Measurements from ENCODE around the gene CNNM1. TPM values are rescaled to one million over a fixed set of nuclear protein-coding genes. Genes with fewer than 3 reads are reported as not detected.

Gene CNNM1
- total RNA-seq, 2 donors from 2014 or later: 1.3 to 1.6 TPM

GRCh38 chr10:99429517-99430095 is 100.5 kb downstream of the CNNM1 start:
- 9 to 14% methylated on average over 6 of the region's 6 CpGs for WGBS, 2 donors
- Histone ChIP-seq H3K27me3 (no peaks in the 10 kb centered on the region), H3K9me3 (no peaks in the 10 kb centered on the region), H3K27ac (peak overlapping the region; percentile 79 to 98 (median 94)), H3K4me3 (peak overlapping the region; percentile 34 to 95), H3K4me1 (peaks cover 72% of the 10 kb centered on the region), H3K36me3 (replicated peaks in 1 of 2; ENCODE audit: insufficient read depth in 1 of 2, low read depth in 2 of 2) (no peaks in the 10 kb centered on the region)
- intact Hi-C loops (cut with DNase I): no loop called here
- ATAC-seq (no peak), DNase-seq (no peak)
- TF ChIP-seq CTCF (IDR thresholded peaks at IDR 0.05): no peak

GRCh38 chr10:99430116-99430450 is 100.9 kb downstream of the CNNM1 start:
- no peak for TF ChIP-seq CTCF (IDR thresholded peaks at IDR 0.05)
- TF ChIP-seq POLR2A (IDR thresholded peaks at IDR 0.05): no peak
- no peaks in the 10 kb centered on the region for H3K9me3 ChIP-seq
- H3K4me3 ChIP-seq: peak overlapping the region; percentile 34 to 95
- no peak for DNase-seq
- no peak for ATAC-seq
- no peaks in the 10 kb centered on the region for H3K36me3 ChIP-seq (replicated peaks in 1 of 2; ENCODE audit: insufficient read depth in 1 of 2, low read depth in 2 of 2)
- WGBS, 2 donors: 3 to 5% methylated on average over 7 to 14 of the region's 14 CpGs
- H3K27ac ChIP-seq: peak overlapping the region; percentile 79 to 98 (median 94)
- no peaks in the 10 kb centered on the region for H3K27me3 ChIP-seq
- H3K4me1 ChIP-seq: peaks cover 74% of the 10 kb centered on the region
- intact Hi-C loops (cut with DNase I): no loop called here

GRCh38 chr10:99430451-99431189 is 101.5 kb downstream of the CNNM1 start, which contains the start of gene GOT1:
Gene GOT1 (minus strand): TSS chr10:99430624. CDS start chr10:99430565, 59 bp downstream.
- WGBS, 2 donors: 0% methylated on average over 4 to 59 of the region's 59 CpGs
- intact Hi-C loops (cut with DNase I): no loop called here

GRCh38 chr10:99431190-99431760 is 102.1 kb downstream of the CNNM1 start:
- peak; percentile 67 to 84 (median 74) for DNase-seq
- intact Hi-C loops (cut with DNase I): no loop called here

More at GRCh38 chr10:99430451-99431189, 101.5 kb downstream of the CNNM1 start, which contains the start of gene GOT1:
- no peak for TF ChIP-seq CTCF (IDR thresholded peaks at IDR 0.05)
- TF ChIP-seq POLR2A (IDR thresholded peaks at IDR 0.05): peak; percentile 66 to 95 (median 88)
- H3K9me3 ChIP-seq: no peaks in the 10 kb centered on the region
- H3K36me3 ChIP-seq (replicated peaks in 1 of 2; ENCODE audit: insufficient read depth in 1 of 2, low read depth in 2 of 2): no peaks in the 10 kb centered on the region
- H3K4me3 ChIP-seq: peak within 1 kb of the TSS; percentile 37 to 95
- peak within 1 kb of the TSS; percentile 92 to 98 (median 94) for H3K27ac ChIP-seq
- H3K27me3 ChIP-seq: no peaks in the 10 kb centered on the region
- peaks cover 70% of the 10 kb centered on the region for H3K4me1 ChIP-seq
- ATAC-seq: peak; percentile 97
- DNase-seq: peak; percentile 97 to 99 (median 98)

More at GRCh38 chr10:99431190-99431760, 102.1 kb downstream of the CNNM1 start:
- H3K27ac ChIP-seq: peak overlapping the region; percentile 92 to 98 (median 94)
- TF ChIP-seq CTCF (IDR thresholded peaks at IDR 0.05) (no peak), POLR2A (IDR thresholded peaks at IDR 0.05) (peak in 1 of 3 donors; percentile 12)
- H3K36me3 ChIP-seq (replicated peaks in 1 of 2; ENCODE audit: insufficient read depth in 1 of 2, low read depth in 2 of 2): no peaks in the 10 kb centered on the region
- no peaks in the 10 kb centered on the region for H3K9me3 ChIP-seq
- H3K27me3 ChIP-seq: no peaks in the 10 kb centered on the region
- peak overlapping the region; percentile 37 to 40 for H3K4me3 ChIP-seq
- WGBS, 2 donors: 1% methylated on average over 20 of the region's 20 CpGs
- ATAC-seq: peak; percentile 9
- H3K4me1 ChIP-seq: peaks cover 65% of the 10 kb centered on the region
